HG02623 (cell line): Measurements from ENCODE around the gene MCAM.

Experiments
- ATAC-seq: cut with Tn5 transposase; IDR thresholded peaks from one replicate; pipeline ENCODE4 v1.9.1; 2021; ENCODE audit warnings: moderate library complexity; ENCODE audit not compliant: unreplicated experiment

MCAM gene

DNA sequence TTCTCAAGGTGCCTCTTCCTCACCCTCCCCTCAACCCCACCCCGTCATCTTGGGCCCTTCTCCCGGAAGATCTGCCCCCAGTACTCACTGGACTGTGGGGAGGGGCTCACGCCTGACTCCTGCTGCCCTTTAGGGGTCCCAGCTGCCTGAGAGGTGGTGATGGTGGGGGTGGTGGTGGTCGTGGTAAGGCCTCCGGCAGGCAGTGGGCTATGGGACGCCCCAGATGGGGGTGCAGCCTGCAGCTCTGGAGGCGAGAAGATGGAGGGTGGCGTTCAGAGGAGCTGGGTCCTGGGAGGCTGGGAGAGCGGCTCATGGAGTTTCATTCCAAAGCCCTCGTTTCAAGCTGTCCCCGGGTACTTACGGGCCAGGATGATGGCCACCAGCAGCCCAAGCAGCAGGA is 28.8 kb upstream of the MCAM start:
- no peak for ATAC-seq

DNA sequence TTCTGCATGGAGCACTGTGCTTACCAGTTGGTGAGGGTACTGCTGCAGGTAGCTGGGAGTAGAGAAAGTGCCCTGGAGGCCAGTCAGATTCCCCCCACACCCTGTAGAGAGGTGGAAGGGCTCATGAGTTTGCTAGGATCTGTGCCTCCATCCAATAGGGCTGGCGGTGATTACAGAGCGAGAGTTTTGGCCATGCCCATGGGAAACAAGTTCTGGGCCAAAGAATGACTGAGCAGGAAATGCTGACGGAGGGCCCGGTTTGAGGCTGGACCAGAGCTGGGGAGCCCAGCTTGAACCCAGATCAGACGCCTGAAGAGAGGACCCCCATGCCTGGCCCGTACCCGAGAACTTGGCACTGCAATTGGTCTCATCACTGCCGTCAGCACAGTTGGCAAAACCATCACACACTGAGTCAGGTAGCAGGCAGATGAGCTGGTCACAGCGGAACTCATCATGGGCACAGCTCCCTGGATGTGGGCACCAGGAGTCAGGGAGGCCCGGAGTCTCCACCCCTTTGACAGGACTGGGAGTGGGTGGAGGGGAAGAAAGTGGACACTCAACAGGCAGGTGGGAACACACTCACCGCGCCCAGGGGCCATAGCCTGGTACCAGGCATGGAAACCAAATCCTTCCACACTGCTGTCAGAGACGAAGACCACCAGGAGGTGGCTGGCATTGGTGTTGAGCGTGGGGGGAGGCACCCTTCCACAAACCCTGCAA is 27.5 kb upstream of the MCAM start:
- no peak for ATAC-seq

GRCh38 chr11:119343726-119344125 is 26.8 kb upstream of the MCAM start:
- no peak for ATAC-seq

GRCh38 chr11:119342362-119343130 is 25.6 kb upstream of the MCAM start:
- no peak for ATAC-seq

- no peak for ATAC-seq
These were observed 25.0 kb upstream of the MCAM start for GRCh38 chr11:119342023-119342300.

DNA sequence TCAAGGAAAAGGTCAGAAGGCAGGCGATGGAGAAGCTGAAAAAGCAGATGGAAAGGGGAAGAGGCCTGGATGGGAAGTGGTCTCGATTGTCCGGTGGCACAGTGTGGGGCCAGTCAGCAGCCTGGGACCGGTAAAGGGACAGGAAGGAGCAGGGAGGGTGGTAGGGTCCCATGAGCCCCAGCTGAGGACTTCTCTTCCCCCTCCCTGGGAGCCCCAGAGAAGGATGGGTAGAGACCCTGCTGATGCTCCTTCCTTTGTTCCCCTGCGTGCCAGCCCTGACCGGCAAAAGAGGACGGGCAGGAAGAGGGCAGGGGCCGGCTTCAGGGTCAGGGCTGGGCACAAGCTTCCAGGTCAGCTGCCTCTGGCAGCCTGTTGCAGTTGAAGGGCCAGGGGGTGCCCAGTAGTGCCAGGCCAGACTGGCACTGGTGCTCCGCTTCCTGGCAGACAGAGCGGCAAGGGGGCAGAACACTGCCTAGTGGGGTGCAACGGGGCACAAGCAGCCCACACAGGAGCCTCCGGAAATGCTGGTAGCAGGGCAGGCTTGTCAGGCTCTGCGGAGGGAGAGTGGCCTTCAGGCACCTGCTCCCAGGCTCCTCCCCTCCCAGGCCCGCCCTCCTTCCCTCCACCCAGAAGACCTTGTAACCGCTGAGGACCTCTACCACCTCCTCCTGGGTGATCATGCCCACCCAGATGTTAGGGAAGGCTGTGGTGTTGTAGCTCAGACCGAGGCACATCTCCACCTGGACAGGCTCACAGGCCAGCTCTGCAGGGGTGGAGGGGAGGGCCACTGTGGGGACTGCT is 24.5 kb upstream of the MCAM start:
- ATAC-seq: no peak

GRCh38 chr11:119340335-119341221 is 23.6 kb upstream of the MCAM start, which contains the start of gene C1QTNF5:
TSS of gene C1QTNF5 (minus strand) at chr11:119340883. CDS start at chr11:119340397, 486 bp downstream.
- no peak for ATAC-seq

GRCh38 chr11:119339589-119340334 is 22.8 kb upstream of the MCAM start:
- no peak for ATAC-seq

- ATAC-seq: no peak
These were observed 22.1 kb upstream of the MCAM start for GRCh38 chr11:119338965-119339588.

DNA sequence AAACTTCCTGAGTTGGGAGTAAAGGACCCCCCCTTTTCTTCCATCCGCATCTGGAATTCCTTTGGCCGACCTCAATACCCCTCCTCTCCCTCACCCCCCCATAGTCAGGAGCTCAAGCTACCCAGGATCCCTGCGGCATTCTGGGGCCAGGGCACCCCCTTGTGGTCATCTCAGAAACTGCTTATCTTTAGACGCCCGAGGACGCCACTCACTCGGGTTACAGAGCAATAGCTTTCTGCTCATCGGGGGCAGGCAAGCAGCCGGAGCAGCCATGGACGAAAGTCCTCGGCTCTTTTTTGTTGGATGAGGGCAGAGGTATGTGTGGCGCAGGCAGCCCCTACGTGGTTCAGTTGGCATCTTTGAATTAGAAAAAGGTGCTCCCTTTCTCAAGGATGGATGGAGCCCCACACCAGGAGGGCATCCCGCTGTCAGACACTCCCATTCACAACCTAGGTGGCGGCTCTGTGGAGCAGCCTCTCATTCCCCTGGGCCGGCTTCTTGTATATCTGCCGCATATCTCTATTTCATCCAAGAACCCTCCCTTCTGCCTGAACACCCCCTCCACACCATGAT is 21.5 kb upstream of the MCAM start:
- ATAC-seq: no peak

- no peak for ATAC-seq
These were observed 20.8 kb upstream of the MCAM start for GRCh38 chr11:119337581-119338317.

- no peak for ATAC-seq
These were observed 20.0 kb upstream of the MCAM start for GRCh38 chr11:119336744-119337469.

- no peak for ATAC-seq
These were observed 19.0 kb upstream of the MCAM start for GRCh38 chr11:119335655-119336543.

DNA sequence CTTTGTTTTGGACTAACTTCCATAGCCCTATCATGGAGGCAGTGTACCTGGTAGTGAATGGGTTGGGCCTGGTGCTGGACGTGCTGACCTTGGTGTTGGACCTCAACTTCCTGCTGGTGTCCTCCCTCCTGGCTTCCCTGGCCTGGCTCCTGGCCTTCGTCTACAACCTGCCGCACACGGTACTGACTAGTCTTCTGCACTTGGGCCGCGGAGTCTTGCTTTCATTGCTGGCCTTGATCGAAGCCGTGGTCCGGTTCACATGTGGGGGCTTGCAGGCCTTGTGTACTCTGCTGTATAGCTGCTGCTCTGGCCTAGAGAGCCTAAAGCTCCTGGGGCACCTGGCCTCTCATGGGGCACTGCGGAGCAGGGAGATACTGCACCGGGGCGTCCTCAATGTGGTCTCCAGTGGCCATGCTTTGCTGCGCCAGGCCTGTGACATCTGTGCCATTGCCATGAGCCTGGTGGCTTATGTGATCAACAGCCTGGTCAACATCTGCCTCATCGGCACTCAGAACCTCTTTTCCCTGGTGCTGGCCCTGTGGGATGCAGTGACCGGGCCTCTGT is 18.2 kb upstream of the MCAM start:
- ATAC-seq: no peak

- ATAC-seq: peak; percentile 94
These were observed 17.4 kb upstream of the MCAM start, which contains the start of gene RNF26 for GRCh38 chr11:119334174-119334930. TSS of gene RNF26 (plus strand) at chr11:119334527. CDS start at chr11:119335123, 596 bp downstream.
